SK-N-SH (cell line): ENCODE data around the gene PRL.

Experiments used
- EP300 ChIP-seq, 2 experiments: IDR thresholded peaks; 2 replicates each; pipeline versions ENCODE4 v1.4.0 to v1.6.1; 2012; ENCODE audit warnings: borderline replicate concordance in 1 of 2, low read depth in 1 of 2, low read length in 1 of 2
- RAD21 ChIP-seq: IDR thresholded peaks from 2 replicates; pipeline ENCODE4 v1.6.1; 2012; ENCODE audit warnings: mild to moderate bottlenecking, low read length
- RFX5 ChIP-seq: IDR thresholded peaks from 2 replicates; pipeline ENCODE4 v1.6.1; 2012; ENCODE audit warnings: mild to moderate bottlenecking, improper control_type of control experiment, low read length
- SIN3A ChIP-seq: IDR thresholded peaks from 2 replicates; pipeline ENCODE4 v1.6.1; 2012; ENCODE audit warnings: low read depth, mild to moderate bottlenecking, low read length, moderate library complexity, borderline replicate concordance
- SMC3 ChIP-seq: IDR thresholded peaks from 2 replicates; pipeline ENCODE4 v1.6.1; 2012; ENCODE audit warnings: low read depth, low read length, improper control_type of control experiment
- USF1 ChIP-seq: IDR thresholded peaks from 2 replicates; pipeline ENCODE4 v1.4.0; 2012; ENCODE audit warnings: low read depth, borderline replicate concordance
- YY1 ChIP-seq: IDR thresholded peaks from 2 replicates; pipeline ENCODE4 v1.4.0; 2012; ENCODE audit warnings: low read depth, mild to moderate bottlenecking
- TF ChIP-seq, protein P1 (sequence below): fragments of 200-600 bp; sonication (generic); IDR thresholded peaks from 2 replicates; pipeline ENCODE4 v1.6.1; 2017; ENCODE audit warnings: antibody characterized with exemption, mild to moderate bottlenecking, moderate library complexity

DNA sequence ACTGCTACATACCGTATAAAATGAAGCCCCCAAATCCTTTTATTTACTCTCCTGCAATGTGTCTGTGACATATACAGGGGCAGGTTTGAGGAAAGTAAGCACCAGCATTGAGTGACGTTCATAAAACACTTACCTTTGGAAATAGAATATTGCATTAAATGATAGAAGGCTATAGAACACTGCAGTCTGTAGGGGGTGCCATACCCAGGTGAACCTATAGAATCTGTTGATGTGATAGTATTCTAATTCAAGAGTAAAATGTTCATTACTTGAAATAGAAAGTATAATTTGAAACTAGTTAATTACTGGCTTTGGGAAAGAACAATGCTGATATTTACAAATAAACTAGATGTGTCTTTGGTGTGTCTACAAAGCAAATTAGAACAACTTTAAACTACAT, 47.0 kb upstream of the PRL start:
- TF ChIP-seq, protein P1, sequence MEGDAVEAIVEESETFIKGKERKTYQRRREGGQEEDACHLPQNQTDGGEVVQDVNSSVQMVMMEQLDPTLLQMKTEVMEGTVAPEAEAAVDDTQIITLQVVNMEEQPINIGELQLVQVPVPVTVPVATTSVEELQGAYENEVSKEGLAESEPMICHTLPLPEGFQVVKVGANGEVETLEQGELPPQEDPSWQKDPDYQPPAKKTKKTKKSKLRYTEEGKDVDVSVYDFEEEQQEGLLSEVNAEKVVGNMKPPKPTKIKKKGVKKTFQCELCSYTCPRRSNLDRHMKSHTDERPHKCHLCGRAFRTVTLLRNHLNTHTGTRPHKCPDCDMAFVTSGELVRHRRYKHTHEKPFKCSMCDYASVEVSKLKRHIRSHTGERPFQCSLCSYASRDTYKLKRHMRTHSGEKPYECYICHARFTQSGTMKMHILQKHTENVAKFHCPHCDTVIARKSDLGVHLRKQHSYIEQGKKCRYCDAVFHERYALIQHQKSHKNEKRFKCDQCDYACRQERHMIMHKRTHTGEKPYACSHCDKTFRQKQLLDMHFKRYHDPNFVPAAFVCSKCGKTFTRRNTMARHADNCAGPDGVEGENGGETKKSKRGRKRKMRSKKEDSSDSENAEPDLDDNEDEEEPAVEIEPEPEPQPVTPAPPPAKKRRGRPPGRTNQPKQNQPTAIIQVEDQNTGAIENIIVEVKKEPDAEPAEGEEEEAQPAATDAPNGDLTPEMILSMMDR, result no peak
- TF ChIP-seq RAD21 (no peak), YY1 (no peak), SIN3A (no peak), SMC3 (no peak), RFX5 (no peak), EP300 (IDR thresholded peaks at IDR 0.05; ENCODE audit: borderline replicate concordance in 1 of 2, low read depth in 1 of 2, low read length in 1 of 2) (no peak), USF1 (no peak)
